GM12878 (cell line): Measurements from ENCODE around the gene TCF12. TPM values are rescaled to one million over a fixed set of nuclear protein-coding genes. Genes with fewer than 3 reads are reported as not detected.

Experiments used
- ATF2 ChIP-seq: IDR thresholded peaks from 2 replicates; pipeline ENCODE4 v1.6.1; 2012; ENCODE audit warnings: low read length, inconsistent platforms
- ATF7 ChIP-seq: fragments of 450-650 bp; IDR thresholded peaks from 2 replicates; pipeline ENCODE4 v1.6.1; 2016; ENCODE audit warnings: low read depth, mild to moderate bottlenecking
- BCL11A ChIP-seq: IDR thresholded peaks from 2 replicates; pipeline ENCODE4 v1.6.1; 2011; ENCODE audit warnings: low read depth, low read length
- BHLHE40 ChIP-seq, 2 experiments: fragments of 450-650 bp in 1 of 2; IDR thresholded peaks; 2 replicates each; pipeline ENCODE4 v1.6.1; 2011 to 2017; ENCODE audit warnings: low read depth in 2 of 2, borderline replicate concordance in 1 of 2, improper control_type of control experiment in 1 of 2, low read length in 1 of 2, mild to moderate bottlenecking in 1 of 2
- CEBPB ChIP-seq, 2 experiments: fragments of 150-350 bp in 1 of 2; IDR thresholded peaks; 2 replicates each; pipeline ENCODE4 v1.6.1; 2012 to 2014; ENCODE audit warnings: low read depth in 2 of 2, low read length in 2 of 2, borderline replicate concordance in 1 of 2, inconsistent platforms in 1 of 2
- CREB1 ChIP-seq: IDR thresholded peaks from 2 replicates; pipeline ENCODE4 v1.6.1; 2012; ENCODE audit warnings: low read depth, mild to moderate bottlenecking, inconsistent platforms
- CTCF ChIP-seq, 3 experiments: IDR thresholded peaks in 2 of 3; conservative IDR thresholded peaks in 1 of 3; 2 replicates each; pipeline ENCODE4 v1.5.1; 2011; ENCODE audit warnings: low read depth in 3 of 3, low read length in 3 of 3, mild to moderate bottlenecking in 3 of 3, control low read depth in 2 of 3, moderate library complexity in 2 of 3, inconsistent platforms in 1 of 3, mixed read lengths in 1 of 3; ENCODE audit not compliant: control insufficient read depth in 2 of 3, insufficient read depth in 1 of 3; ENCODE audit errors: extremely low read depth in 1 of 3
- EED ChIP-seq: sonication (generic); IDR thresholded peaks from 2 replicates; pipeline ENCODE4 v1.6.1; 2016; ENCODE audit warnings: antibody characterized with exemption, low read depth
- ESRRA ChIP-seq: IDR thresholded peaks from 2 replicates; pipeline ENCODE4 v1.6.1; 2012; ENCODE audit warnings: mild to moderate bottlenecking, low read length, improper control_type of control experiment
- HDAC2 ChIP-seq: fragments of 200-600 bp; sonication (generic); IDR thresholded peaks from 2 replicates; pipeline ENCODE4 v1.6.1; 2017
- IKZF2 ChIP-seq, 2 experiments: fragments of 450-650 bp; IDR thresholded peaks; 2 replicates each; pipeline ENCODE4 v1.6.1; 2017; ENCODE audit warnings: mild to moderate bottlenecking in 2 of 2, moderate library complexity in 2 of 2
- IRF3 ChIP-seq: fragments of 450-650 bp; IDR thresholded peaks from 2 replicates; pipeline ENCODE4 v1.6.1; 2014; ENCODE audit warnings: mild to moderate bottlenecking
- MYB ChIP-seq: fragments of 150-350 bp; IDR thresholded peaks from 2 replicates; pipeline ENCODE4 v1.6.1; 2014; ENCODE audit warnings: mild to moderate bottlenecking, low read depth, low read length, borderline replicate concordance
- NR2C2 ChIP-seq: IDR thresholded peaks from 2 replicates; pipeline ENCODE4 v1.6.1; 2011; ENCODE audit warnings: borderline replicate concordance, low read depth; ENCODE audit not compliant: control insufficient read depth, insufficient read length
- PML ChIP-seq: IDR thresholded peaks from 2 replicates; pipeline ENCODE4 v1.6.1; 2012; ENCODE audit warnings: low read length, inconsistent platforms
- RFX5 ChIP-seq: IDR thresholded peaks from 2 replicates; pipeline ENCODE4 v1.6.1; 2011; ENCODE audit warnings: low read depth, low read length, improper control_type of control experiment
- SIN3A ChIP-seq: IDR thresholded peaks from 2 replicates; pipeline ENCODE4 v1.6.1; 2012; ENCODE audit warnings: low read depth, low read length, improper control_type of control experiment
- SREBF2 ChIP-seq: IDR thresholded peaks from 2 replicates; pipeline ENCODE4 v1.6.1; 2012; ENCODE audit warnings: mild to moderate bottlenecking, low read length
- SRF ChIP-seq, 2 experiments: IDR thresholded peaks; 2 replicates each; pipeline ENCODE4 v1.6.1; 2011; ENCODE audit warnings: low read depth in 2 of 2, low read length in 2 of 2, mild to moderate bottlenecking in 1 of 2, moderate library complexity in 1 of 2
- STAT3 ChIP-seq: IDR thresholded peaks from 2 replicates; pipeline ENCODE4 v1.6.1; 2011; ENCODE audit warnings: low read depth, low read length, improper control_type of control experiment
- TCF3 ChIP-seq: IDR thresholded peaks from 2 replicates; pipeline ENCODE4 v1.6.1; 2012; ENCODE audit warnings: low read depth, mild to moderate bottlenecking, low read length, borderline replicate concordance; ENCODE audit not compliant: insufficient read depth
- ZNF384 ChIP-seq: IDR thresholded peaks from 2 replicates; pipeline ENCODE4 v1.6.1; 2012; ENCODE audit warnings: low read depth, mild to moderate bottlenecking, low read length, improper control_type of control experiment, borderline replicate concordance
- ZSCAN29 ChIP-seq: fragments of 450-650 bp; IDR thresholded peaks from 2 replicates; pipeline ENCODE4 v1.6.1; 2017; ENCODE audit warnings: mild to moderate bottlenecking, moderate library complexity
- polyA plus RNA-seq, 11 experiments: library from polyadenylated mRNA; depleted of rRNA in 4 of 11; unstranded in 6 of 11; stranded (reverse) in 5 of 11; fragments of >200 nt; fragmentation: Nextera tagmentation in 4 of 11; fragmentation: Illumina TruSeq in 1 of 11; extraction: Ambion mirVana in 4 of 11; extraction: Trizol in 1 of 11; gene quantifications; 1 replicate in 1 of 11; 2 replicates in 10 of 11; pipeline versions ENCODE4 v1.2.1 to v1.2.3, GENCODE V29; 2011 to 2016; ENCODE audit warnings: inconsistent platforms in 2 of 11, missing spikeins in 2 of 11, low read depth in 1 of 11
- total RNA-seq, 4 experiments: library from RNA; depleted of rRNA in 3 of 4; stranded (reverse); fragments of >200 nt in 3 of 4; fragmentation: Illumina TruSeq in 1 of 4; extraction: Trizol in 1 of 4; gene quantifications; 2 replicates each; pipeline versions ENCODE4 v1.2.1 to v1.2.3, GENCODE V29; 2013 to 2021

Gene TCF12
- total and polyA plus RNA-seq, 10 of the 15 experiments (the other 5 are each of a cell fraction or from before 2014, with no cell fraction given), result 8.2 to 70.9 (median 49.5) TPM

GRCh38 chr15:56886932-56887781 is 31.3 kb upstream of the TCF12 start (continued):
- TF ChIP-seq CTCF (IDR thresholded peaks at IDR 0.05 in 2 of 3, conservative IDR thresholded peaks at IDR 0.05 in 1 of 3; ENCODE audit: control insufficient read depth in 2 of 3, extremely low read depth in 1 of 3, insufficient read depth in 1 of 3, low read depth in 3 of 3, low read length in 3 of 3) (no peak), STAT3 (no peak), EED (peak; percentile 71; the same call in 1 of the 2 replicates), RFX5 (peak; percentile 63; the same call in 1 of the 2 replicates), ESRRA (no peak), SIN3A (no peak), TCF3 (peak; percentile 68; the same call in 1 of the 2 replicates), BHLHE40 (IDR thresholded peaks at IDR 0.05; ENCODE audit: borderline replicate concordance in 1 of 2, low read depth in 2 of 2, low read length in 1 of 2) (peak; percentile 42 to 81; a peak in 2 of 4 replicates), CREB1 (peak; percentile 84; the same call in 1 of the 2 replicates), HDAC2 (no peak), NR2C2 (peak; percentile 54), PML (peak; percentile 66; the same call in 1 of the 2 replicates), ZSCAN29 (peak; percentile 57; the same call in 1 of the 2 replicates), SRF (IDR thresholded peaks at IDR 0.05; ENCODE audit: low read depth in 2 of 2, low read length in 2 of 2) (no peak), MYB (no peak), SREBF2 (no peak), ATF7 (no peak), CEBPB (IDR thresholded peaks at IDR 0.05; ENCODE audit: borderline replicate concordance in 1 of 2, low read depth in 2 of 2, low read length in 2 of 2) (no peak), BCL11A (no peak), ATF2 (no peak), ZNF384 (no peak), IKZF2 (IDR thresholded peaks at IDR 0.05) (peak; percentile 54 to 62; a peak in 3 of 4 replicates), IRF3 (no peak)
